ENCODE data around the gene VENTX. TPM values are rescaled to one million over a fixed set of nuclear protein-coding genes. Genes with fewer than 3 reads are reported as not detected.

VENTX gene
- total RNA-seq, 1 donor, result not detected

DNA sequence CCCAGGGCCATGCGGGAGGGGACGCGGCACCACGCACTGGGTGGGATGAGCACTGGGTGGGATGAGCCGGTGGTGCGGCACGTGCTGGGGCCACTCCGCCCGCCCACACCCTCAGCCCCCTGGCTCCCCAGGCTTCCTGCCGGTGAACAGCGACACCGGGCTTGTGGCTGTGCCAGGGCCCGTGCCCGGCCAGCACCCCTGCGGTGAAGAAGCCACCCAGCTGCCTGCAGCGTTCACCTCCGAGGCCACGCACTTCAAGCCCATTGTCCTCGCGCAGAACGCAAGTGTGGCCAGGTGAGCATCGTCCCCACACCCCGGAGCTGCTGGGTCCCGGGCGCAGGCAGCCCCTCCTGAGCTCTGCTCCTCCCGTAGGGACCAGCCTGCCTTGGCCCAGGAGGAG lies 39.4 kb upstream of the VENTX start:
- DNase-seq (ENCODE audit: low read depth), result no peak
- TF ChIP-seq CTCF (IDR thresholded peaks at IDR 0.05; ENCODE audit: insufficient read depth, low read length), result no peak
- no peak overlapping the region for H3K4me3 ChIP-seq (ENCODE audit: low read depth, low read length)

DNA sequence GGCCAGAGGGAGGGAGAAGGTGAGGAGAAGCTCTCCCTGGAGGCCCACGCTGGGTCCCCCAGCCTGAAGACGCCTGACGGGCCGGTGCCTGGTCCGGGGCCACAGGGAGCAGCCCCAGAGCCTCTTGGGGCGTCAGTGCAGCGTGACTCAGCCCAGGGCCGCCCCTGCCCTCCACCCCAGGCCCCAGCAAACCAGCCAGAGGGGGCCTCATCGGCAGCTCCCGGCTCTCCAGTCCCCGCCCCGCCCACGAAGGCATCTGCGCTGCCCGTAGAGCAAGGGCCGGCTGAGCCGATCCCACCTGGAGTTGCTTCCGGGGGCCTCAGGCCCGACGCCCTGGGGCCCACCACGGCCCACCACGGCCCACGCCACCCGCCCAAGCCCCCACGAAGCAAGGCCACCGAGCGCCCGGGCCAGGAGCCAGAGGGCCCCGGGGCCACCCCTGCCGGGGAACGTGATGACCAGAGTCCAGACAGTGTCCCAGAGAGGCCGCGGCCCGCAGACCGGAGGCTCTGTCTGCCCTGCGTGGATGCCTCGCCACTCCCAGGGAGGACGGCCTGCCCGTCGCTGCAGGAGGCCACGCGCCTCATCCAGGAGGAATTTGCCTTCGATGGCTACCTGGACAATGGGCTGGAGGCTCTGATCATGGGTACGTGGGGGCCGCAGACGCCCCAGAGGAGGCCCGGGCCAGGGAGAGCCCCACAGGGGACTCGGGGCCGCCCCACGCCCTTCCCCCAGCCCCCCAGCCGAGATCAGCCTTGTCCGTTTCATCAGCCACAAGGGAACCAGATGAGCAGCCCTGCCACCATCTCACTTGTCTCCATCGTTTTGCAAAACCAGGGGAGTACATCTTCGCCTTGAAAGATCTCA lies 38.8 kb upstream of the VENTX start:
- TF ChIP-seq CTCF (IDR thresholded peaks at IDR 0.05; ENCODE audit: insufficient read depth, low read length), result no peak
- DNase-seq (ENCODE audit: low read depth), result no peak
- H3K4me3 ChIP-seq (ENCODE audit: low read depth, low read length), result no peak overlapping the region

DNA sequence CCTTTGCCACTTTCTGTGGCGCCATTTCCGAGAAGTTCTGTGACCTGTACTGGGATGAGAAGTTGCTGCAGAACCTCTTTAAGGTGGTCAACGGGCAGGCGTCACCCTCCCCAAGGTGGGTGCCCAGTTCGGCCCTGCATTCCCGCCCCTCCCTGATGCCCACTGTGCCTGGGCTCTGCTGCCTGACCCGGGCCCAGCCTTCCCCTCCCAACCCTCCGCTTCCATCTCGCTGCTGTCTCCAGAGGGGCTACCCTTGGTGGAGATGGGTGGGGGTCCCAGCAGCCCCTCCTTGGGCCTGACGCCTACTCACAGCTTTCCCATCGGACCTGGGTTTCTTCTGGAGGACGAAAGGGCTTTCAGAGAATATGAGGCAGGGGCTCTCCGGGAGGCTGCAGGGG lies 38.2 kb upstream of the VENTX start:
- no peak for TF ChIP-seq CTCF (IDR thresholded peaks at IDR 0.05; ENCODE audit: insufficient read depth, low read length)
- no peak overlapping the region for H3K4me3 ChIP-seq (ENCODE audit: low read depth, low read length)
- DNase-seq (ENCODE audit: low read depth), result no peak

DNA sequence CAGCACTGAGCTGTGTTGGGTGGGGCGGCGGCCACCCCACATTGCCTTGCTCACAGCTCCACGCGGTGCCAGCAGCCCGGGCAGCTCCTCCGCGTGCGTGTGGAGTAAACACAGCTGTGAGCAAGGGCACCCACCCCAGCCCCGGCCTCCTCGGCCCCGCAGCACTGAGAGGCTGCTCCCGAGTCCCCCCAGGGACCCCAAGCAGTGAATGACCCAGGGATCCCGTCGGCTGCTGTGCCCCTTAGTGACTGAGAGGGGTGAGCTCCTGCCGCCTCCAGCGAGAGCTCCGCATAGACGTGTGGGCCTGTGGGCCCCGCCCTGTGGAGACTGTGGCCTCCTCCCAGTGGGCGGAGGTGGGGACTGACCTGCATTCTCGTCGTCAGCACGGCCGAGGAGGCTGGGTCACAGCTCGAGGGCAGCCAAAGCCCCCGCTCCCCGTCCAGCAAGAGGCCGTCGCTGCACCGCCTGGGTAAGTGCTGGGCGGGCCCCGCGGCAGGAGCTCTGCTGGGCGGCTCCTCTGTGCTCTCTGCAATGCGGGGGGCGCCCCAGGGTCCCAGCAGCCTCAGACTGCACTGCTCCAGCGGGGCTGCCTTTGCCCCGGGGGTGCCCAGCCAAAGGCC lies 37.6 kb upstream of the VENTX start:
- H3K4me3 ChIP-seq (ENCODE audit: low read depth, low read length), result no peak overlapping the region
- DNase-seq (ENCODE audit: low read depth), result no peak
- TF ChIP-seq CTCF (IDR thresholded peaks at IDR 0.05; ENCODE audit: insufficient read depth, low read length), result no peak

- DNase-seq (ENCODE audit: low read depth), result no peak
- H3K4me3 ChIP-seq (ENCODE audit: low read depth, low read length), result no peak overlapping the region
- no peak for TF ChIP-seq CTCF (IDR thresholded peaks at IDR 0.05; ENCODE audit: insufficient read depth, low read length)
Observed at GRCh38 chr10:133200621-133201031, 37.0 kb upstream of the VENTX start.

- no peak for DNase-seq (ENCODE audit: low read depth)
- TF ChIP-seq CTCF (IDR thresholded peaks at IDR 0.05; ENCODE audit: insufficient read depth, low read length), result no peak
- H3K4me3 ChIP-seq (ENCODE audit: low read depth, low read length), result no peak overlapping the region
Observed at GRCh38 chr10:133201151-133201947, 36.3 kb upstream of the VENTX start.
